K562 (cell line): ENCODE results near the gene C11orf52. TPM values are rescaled to one million over a fixed set of nuclear protein-coding genes. Genes with fewer than 3 reads are reported as not detected.

Experiments used
- BDP1 ChIP-seq: IDR thresholded peaks from 3 replicates; pipeline ENCODE4 v1.6.1; 2011; ENCODE audit not compliant: insufficient read length, insufficient read depth
- CSDE1 ChIP-seq, 2 experiments: fragments of 450-650 bp; IDR thresholded peaks; 2 replicates each; pipeline ENCODE4 v1.6.1; 2016; ENCODE audit warnings: mild to moderate bottlenecking in 1 of 2
- DNMT1 ChIP-seq: fragments of 450-650 bp; IDR thresholded peaks from 2 replicates; pipeline ENCODE4 v1.6.1; 2016; ENCODE audit warnings: antibody characterized with exemption, mild to moderate bottlenecking
- EP300 ChIP-seq: IDR thresholded peaks from 2 replicates; pipeline ENCODE4 v1.6.1; 2012; ENCODE audit warnings: low read length, improper control_type of control experiment
- ETS1 ChIP-seq: conservative IDR thresholded peaks from 2 replicates; pipeline ENCODE4 v1.6.1; 2011; ENCODE audit warnings: low read depth, mild to moderate bottlenecking, low read length; ENCODE audit not compliant: control insufficient read depth
- FOS ChIP-seq: IDR thresholded peaks from 3 replicates; pipeline ENCODE4 v1.6.1; 2011; ENCODE audit not compliant: insufficient read length; ENCODE audit errors: extremely low read depth
- HMG20B ChIP-seq: fragments of 250-450 bp; sonication (Bioruptor Pico); IDR thresholded peaks from 2 replicates; pipeline ENCODE4 v1.5.0; 2021; ENCODE audit warnings: mild to moderate bottlenecking
- JUND ChIP-seq, 2 experiments: IDR thresholded peaks; 2 replicates in 1 of 2; 3 replicates in 1 of 2; pipeline ENCODE4 v1.6.1; 2011; ENCODE audit warnings: borderline replicate concordance in 2 of 2, low read depth in 2 of 2, low read length in 2 of 2, improper control_type of control experiment in 1 of 2, missing biosample characterization in 1 of 2, missing genetic modification characterization in 1 of 2, missing genetic modification reagents in 1 of 2
- MBD2 ChIP-seq: sonication (generic); IDR thresholded peaks from 2 replicates; pipeline ENCODE4 v1.6.1; 2016; ENCODE audit warnings: low read depth, borderline replicate concordance
- MEIS2 ChIP-seq: fragments of 450-650 bp; IDR thresholded peaks from 2 replicates; pipeline ENCODE4 v1.6.1; 2014; ENCODE audit warnings: mild to moderate bottlenecking; ENCODE audit not compliant: partially characterized antibody
- MLLT1 ChIP-seq, 2 experiments: fragments of 450-650 bp; IDR thresholded peaks; 2 replicates each; pipeline ENCODE4 v1.6.1; 2016
- MYBL2 ChIP-seq, 2 experiments: fragments of 450-650 bp in 1 of 2; sonication (generic) in 1 of 2; formaldehyde crosslinking in 1 of 2; IDR thresholded peaks; 2 replicates each; pipeline versions ENCODE4 v1.6.1 to v1.8.1; 2017 to 2022; ENCODE audit warnings: borderline replicate concordance in 1 of 2, inconsistent platforms in 1 of 2, low read depth in 1 of 2, mild to moderate bottlenecking in 1 of 2, missing genetic modification reagents in 1 of 2, moderate library complexity in 1 of 2
- NR2C2 ChIP-seq, 2 experiments: fragments of 200-800 bp in 1 of 2; sonication (Bioruptor generic) in 1 of 2; sonication (generic) in 1 of 2; formaldehyde crosslinking in 1 of 2; IDR thresholded peaks; 2 replicates each; pipeline versions ENCODE4 v1.6.1 to v1.8.0; 2016 to 2022; ENCODE audit warnings: mild to moderate bottlenecking in 1 of 2, missing compliant biosample characterization in 1 of 2, missing genetic modification characterization in 1 of 2, missing genetic modification reagents in 1 of 2
- OTX1 ChIP-seq: fragments of 450-650 bp; formaldehyde crosslinking; IDR thresholded peaks from 2 replicates; pipeline ENCODE4 v1.4.0; 2022; ENCODE audit warnings: mild to moderate bottlenecking
- PHB ChIP-seq: fragments of 250-450 bp; sonication (Bioruptor Pico); IDR thresholded peaks from 2 replicates; pipeline ENCODE4 v1.5.0; 2021
- SMAD3 ChIP-seq: fragments of 450-650 bp; formaldehyde crosslinking; conservative IDR thresholded peaks from 2 replicates; pipeline ENCODE4 v1.4.0; 2020; ENCODE audit warnings: mild to moderate bottlenecking
- SUPT5H ChIP-seq: fragments of 450-650 bp; IDR thresholded peaks from 2 replicates; pipeline ENCODE4 v1.6.1; 2016
- XRCC3 ChIP-seq: fragments of 450-650 bp; IDR thresholded peaks from 2 replicates; pipeline ENCODE4 v1.6.1; 2017; ENCODE audit warnings: mild to moderate bottlenecking, moderate library complexity
- YY1 ChIP-seq, 3 experiments: IDR thresholded peaks; 2 replicates each; pipeline ENCODE4 v1.6.1; 2011; ENCODE audit warnings: low read length in 2 of 3, mild to moderate bottlenecking in 2 of 3, moderate library complexity in 2 of 3, borderline replicate concordance in 1 of 3, control low read depth in 1 of 3, low read depth in 1 of 3; ENCODE audit not compliant: insufficient read depth in 3 of 3, insufficient replicate concordance in 2 of 3, control insufficient read depth in 1 of 3, insufficient read length in 1 of 3; ENCODE audit errors: extremely low read depth in 1 of 3
- ZNF316 ChIP-seq: fragments of 450-650 bp; IDR thresholded peaks from 2 replicates; pipeline ENCODE4 v1.6.1; 2016
- ZNF347 ChIP-seq: fragments of 450-650 bp; formaldehyde crosslinking; IDR thresholded peaks from 2 replicates; pipeline ENCODE4 v1.4.0; 2020; ENCODE audit warnings: low read depth, mild to moderate bottlenecking, moderate library complexity
- ZNF76 ChIP-seq: fragments of 250-450 bp; sonication (Bioruptor Pico); IDR thresholded peaks from 2 replicates; pipeline ENCODE4 v1.4.0; 2020; ENCODE audit warnings: mild to moderate bottlenecking, moderate library complexity, borderline replicate concordance
- polyA plus RNA-seq, 8 experiments: library from polyadenylated mRNA; depleted of rRNA in 4 of 8; stranded (reverse) in 5 of 8; unstranded in 3 of 8; fragments of >200 nt; fragmentation: Nextera tagmentation in 2 of 8; fragmentation: Illumina TruSeq in 1 of 8; extraction: Ambion mirVana in 2 of 8; extraction: Trizol in 1 of 8; gene quantifications; 2 replicates each; pipeline versions ENCODE4 v1.2.1 to v1.2.3, GENCODE V29; 2011 to 2014; ENCODE audit warnings: inconsistent platforms in 1 of 8, missing spikeins in 1 of 8
- total RNA-seq, 7 experiments: library from RNA; depleted of rRNA in 6 of 7; stranded (reverse); fragments of >200 nt in 6 of 7; fragmentation: Illumina TruSeq in 2 of 7; extraction: Trizol in 2 of 7; gene quantifications; 2 replicates each; pipeline versions ENCODE4 v1.2.1 to v1.2.3, GENCODE V29; 2011 to 2021; ENCODE audit warnings: low replicate concordance in 1 of 7
- TF ChIP-seq, protein P1 (sequence below): sonication (generic); formaldehyde crosslinking; IDR thresholded peaks from 2 replicates; pipeline ENCODE4 v1.9.0; 2022; ENCODE audit warnings: mild to moderate bottlenecking, missing genetic modification reagents

C11orf52 gene
- total and polyA plus RNA-seq, 9 of the 15 experiments (the other 6 are each of a cell fraction or from before 2014, with no cell fraction given) = 0.29 to 2.9 (median 1.0) TPM

DNA sequence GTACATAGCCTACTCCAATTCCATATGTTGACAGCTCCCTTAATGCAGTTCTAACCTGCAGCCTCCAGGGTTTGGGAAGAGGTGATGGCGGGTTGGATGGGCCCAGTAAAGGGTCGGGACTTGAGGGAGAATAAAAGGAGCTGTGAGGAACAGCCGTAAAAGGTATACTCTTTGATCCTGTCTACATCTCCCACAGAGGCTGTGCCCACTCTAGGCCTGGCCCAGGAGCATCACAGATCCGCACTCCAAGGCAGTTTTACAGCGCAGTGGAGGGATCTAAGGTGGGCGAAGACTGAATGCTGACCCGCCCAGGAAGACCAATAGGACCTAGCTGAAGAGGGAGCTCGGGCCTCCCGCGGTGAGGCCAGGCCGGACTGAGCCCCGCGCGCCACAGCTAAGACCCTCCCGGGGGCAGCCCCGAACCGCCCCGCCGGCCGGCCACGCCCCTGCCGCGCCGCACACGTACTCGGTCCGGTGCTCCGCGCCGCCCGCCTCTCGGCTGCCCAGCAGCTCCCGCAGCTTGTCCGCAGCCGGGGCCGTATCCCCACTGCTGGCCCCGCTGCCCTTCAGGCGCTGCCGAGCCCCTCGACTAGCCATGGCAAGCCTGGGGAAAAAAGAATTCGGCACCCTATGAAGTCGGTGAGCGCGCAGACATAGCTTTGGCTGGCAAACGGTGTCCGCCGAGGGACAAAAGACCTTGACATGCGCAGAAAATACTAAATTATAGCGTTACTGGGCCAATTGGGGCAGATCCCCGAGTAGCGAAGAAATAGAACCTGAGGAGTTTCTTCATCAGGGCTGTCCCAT is 47.6 kb upstream of the C11orf52 start, which contains the start of gene ALG9 (continued):
- TF ChIP-seq PHB (CRISPR knock-in tag) (no peak), SMAD3 (CRISPR knock-in tag) (no peak), BDP1 (no peak), ZNF316 (no peak), HMG20B (CRISPR knock-in tag) (no peak), DNMT1 (no peak), XRCC3 (no peak), JUND (IDR thresholded peaks at IDR 0.05; ENCODE audit: borderline replicate concordance, low read depth, low read length) (no peak), JUND (tag; IDR thresholded peaks at IDR 0.05; ENCODE audit: borderline replicate concordance, low read depth, low read length) (no peak), YY1 (IDR thresholded peaks at IDR 0.05; ENCODE audit: borderline replicate concordance in 1 of 3, control insufficient read depth in 1 of 3, extremely low read depth in 1 of 3, insufficient read depth in 3 of 3, insufficient read length in 1 of 3, insufficient replicate concordance in 2 of 3, low read depth in 1 of 3, low read length in 2 of 3) (peak in 2 of 3 experiments; percentile 54 to 75), MEIS2 (peak; percentile 72), CSDE1 (IDR thresholded peaks at IDR 0.05) (no peak), FOS (no peak), MYBL2 (IDR thresholded peaks at IDR 0.05; ENCODE audit: low read depth) (no peak), MYBL2 (CRISPR knock-in tag; IDR thresholded peaks at IDR 0.05; ENCODE audit: borderline replicate concordance) (no peak), EP300 (peak; percentile 21; the same call in 1 of the 2 replicates), OTX1 (no peak), SUPT5H (peak; percentile 68; the same call in 1 of the 2 replicates), ZNF76 (CRISPR knock-in tag) (no peak), NR2C2 (CRISPR knock-in tag; IDR thresholded peaks at IDR 0.05) (no peak), NR2C2 (tag; IDR thresholded peaks at IDR 0.05) (no peak), ETS1 (peak; percentile 80; the same call in 1 of the 2 replicates), MLLT1 (IDR thresholded peaks at IDR 0.05) (peak in 1 of 2 experiments; percentile 9; a peak in 1 of 4 replicates), MBD2 (0 out of 2 replicates have a peak, but pooled peaks have one; percentile 36), ZNF347 (no peak)
- TF ChIP-seq, protein P1, sequence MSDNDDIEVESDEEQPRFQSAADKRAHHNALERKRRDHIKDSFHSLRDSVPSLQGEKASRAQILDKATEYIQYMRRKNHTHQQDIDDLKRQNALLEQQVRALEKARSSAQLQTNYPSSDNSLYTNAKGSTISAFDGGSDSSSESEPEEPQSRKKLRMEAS (CRISPR knock-in tag) = peak; percentile 53
